ENCODE data around the gene FAM76B.
"Not testable (repeated sequence)": the region's sequence is repeated elsewhere in the genome, so short reads cannot be mapped to it uniquely, and the experiment has no call there.

FAM76B gene

GRCh38 chr11:95789506-95790122, at the start of gene FAM76B:
TSS of gene FAM76B (minus strand) at chr11:95789782. CDS start at chr11:95789478, 304 bp downstream.
- DNase-seq: peak; percentile 73 to 98 (median 94)

GRCh38 chr11:95835768-95836488, 46.3 kb upstream of the FAM76B start:
- peak in 31 of 51 donors; percentile 1 to 69 (median 26) for DNase-seq

GRCh38 chr11:95835351-95835750, 45.8 kb upstream of the FAM76B start:
- DNase-seq: no peak

GRCh38 chr11:95833378-95833777, 43.8 kb upstream of the FAM76B start:
- no peak for DNase-seq

- DNase-seq: no peak
These were observed 43.2 kb upstream of the FAM76B start for GRCh38 chr11:95832763-95833162.

GRCh38 chr11:95831198-95831883, 41.8 kb upstream of the FAM76B start:
- no peak for DNase-seq

GRCh38 chr11:95829580-95830259, 40.1 kb upstream of the FAM76B start:
- no peak for DNase-seq

- no peak for DNase-seq
These were observed 38.1 kb upstream of the FAM76B start for GRCh38 chr11:95827696-95828095.

- no peak for DNase-seq
These were observed 32.1 kb upstream of the FAM76B start for GRCh38 chr11:95821640-95822039.

GRCh38 chr11:95816037-95816436, 26.5 kb upstream of the FAM76B start:
- DNase-seq: no peak

- DNase-seq: not testable (repeated sequence)
These were observed 21.5 kb upstream of the FAM76B start for GRCh38 chr11:95811052-95811451.

- not testable (repeated sequence) for DNase-seq
These were observed 16.9 kb upstream of the FAM76B start for GRCh38 chr11:95806464-95806863.

GRCh38 chr11:95805869-95806268, 16.3 kb upstream of the FAM76B start:
- no peak for DNase-seq

- DNase-seq: no peak
These were observed 14.4 kb upstream of the FAM76B start for GRCh38 chr11:95803973-95804372.

GRCh38 chr11:95802806-95803205, 13.2 kb upstream of the FAM76B start:
- DNase-seq: no peak

- no peak for DNase-seq
These were observed 10.9 kb upstream of the FAM76B start for GRCh38 chr11:95800438-95800837.

- no peak for DNase-seq
These were observed 10.0 kb upstream of the FAM76B start for GRCh38 chr11:95799546-95799945.

GRCh38 chr11:95796501-95796900, 6.9 kb upstream of the FAM76B start:
- DNase-seq: no peak

- no peak for DNase-seq
These were observed 6.2 kb upstream of the FAM76B start for GRCh38 chr11:95795627-95796295.

- no peak for DNase-seq
These were observed 4.5 kb upstream of the FAM76B start for GRCh38 chr11:95794086-95794485.

- DNase-seq: no peak
These were observed 3.5 kb upstream of the FAM76B start for GRCh38 chr11:95793116-95793515.

Data from hypothalamus (tissue), 51 donors.